Endodermal cell (in vitro differentiated cells): ENCODE results near the gene TTC8. TPM values are rescaled to one million over a fixed set of nuclear protein-coding genes. Genes with fewer than 3 reads are reported as not detected.
A peak's percentile ranks its signal among the peaks of the same experiment; 100 is the strongest.

Source experiments
- DNase-seq: peaks from one replicate; pipeline ENCODE4 v3.0.0-alpha.2; 2017
- H3K27ac ChIP-seq: 2 replicates; pipeline ENCODE4 v1.5.1; 2013; ENCODE audit warnings: mild to moderate bottlenecking, low read depth, low read length, moderate library complexity
- H3K27me3 ChIP-seq: 2 replicates; pipeline ENCODE4 v1.6.1; 2013; ENCODE audit warnings: mild to moderate bottlenecking, low read length, moderate library complexity; ENCODE audit not compliant: insufficient read depth, control insufficient read depth, poor library complexity, severe bottlenecking
- H3K36me3 ChIP-seq: 2 replicates; pipeline ENCODE4 v1.7.0; 2013; ENCODE audit warnings: mild to moderate bottlenecking, low read length, moderate library complexity; ENCODE audit not compliant: control insufficient read depth, insufficient read depth
- H3K4me1 ChIP-seq: one replicate; pipeline ENCODE4 v1.7.0; 2013; ENCODE audit warnings: low read length; ENCODE audit not compliant: control insufficient read depth, insufficient read depth
- H3K4me3 ChIP-seq: 2 replicates; pipeline ENCODE4 v1.5.1; 2013; ENCODE audit warnings: mild to moderate bottlenecking, low read length, moderate library complexity
- H3K9ac ChIP-seq: 2 replicates; pipeline ENCODE4 v1.6.1; 2013; ENCODE audit warnings: mild to moderate bottlenecking, low read length, moderate library complexity; ENCODE audit not compliant: poor library complexity, severe bottlenecking; ENCODE audit errors: extremely low read depth
- H3K9me3 ChIP-seq: 2 replicates; pipeline ENCODE4 v1.6.1; 2013; ENCODE audit warnings: mild to moderate bottlenecking, low read length, moderate library complexity; ENCODE audit not compliant: control insufficient read depth
- H3K27ac Mint-ChIP-seq: 2 replicates; pipeline ENCODE4 v1.8.0; 2020; ENCODE audit warnings: mixed read lengths
- H3K27me3 Mint-ChIP-seq: 2 replicates; pipeline ENCODE4 v1.8.0; 2021; ENCODE audit warnings: mild to moderate bottlenecking, mixed read lengths; ENCODE audit not compliant: insufficient read depth
- H3K36me3 Mint-ChIP-seq: 2 replicates; pipeline ENCODE4 v1.8.0; 2020; ENCODE audit warnings: low read depth, mixed read lengths
- H3K4me1 Mint-ChIP-seq: 2 replicates; pipeline ENCODE4 v1.8.0; 2020; ENCODE audit warnings: mixed read lengths
- H3K4me3 Mint-ChIP-seq: 2 replicates; pipeline ENCODE4 v1.8.0; 2020; ENCODE audit warnings: mild to moderate bottlenecking, moderate library complexity, mixed read lengths
- H3K9me3 Mint-ChIP-seq: 2 replicates; pipeline ENCODE4 v1.8.0; 2020; ENCODE audit warnings: mild to moderate bottlenecking, mixed read lengths
- WGBS, 2 experiments: methylation state at CpG; one replicate each; pipeline versions ENCODE4 v1.1.5 to v1.1.7; 2013; ENCODE audit warnings: missing lambda C conversion rate in 2 of 2, mixed read lengths in 1 of 2; ENCODE audit not compliant: insufficient coverage in 1 of 2, insufficient read length in 1 of 2; 5-methylcytosine and 5-hydroxymethylcytosine counted together
- long read RNA-seq, 4 experiments: library from polyadenylated mRNA in 2 of 4; library from RNA in 1 of 4; library from capped mRNA in 1 of 4; stranded (forward) in 3 of 4; unstranded in 1 of 4; transcript quantifications; one replicate each; pipeline ENCODE4 v2.0.0, GENCODE V29; 2020 to 2021; ENCODE audit warnings: inconsistent platforms in 1 of 4
- polyA plus RNA-seq, 2 experiments: library from polyadenylated mRNA; stranded (reverse); fragments of 50-300 nt; gene quantifications; one replicate each; pipeline ENCODE4 v1.2.3, GENCODE V29; 2013
- total RNA-seq, 2 donors: library from RNA; stranded (reverse); fragmentation: NEBNext Ultra II Directional in 1 of 2; extraction: Animal tissue kit (Norgen Biotek cat#: 25700) in 1 of 2; gene quantifications; 2 replicates in 1 of 2; 3 replicates in 1 of 2; pipeline ENCODE4 v1.2.1, GENCODE V29; 2021
- TF ChIP-seq, protein P1 (sequence below): fragments of 200-600 bp; sonication (generic); conservative IDR thresholded peaks from 2 replicates; pipeline ENCODE4 v1.5.0; 2021; ENCODE audit warnings: antibody characterized with exemption, mild to moderate bottlenecking

The TTC8 gene
- total RNA-seq: 10 to 100 TPM; 25.6 to 33.4 TPM
- 24.5 TPM for polyA plus RNA-seq (2013, experiment 1 of 2)
- polyA plus RNA-seq (2013, experiment 2 of 2): 22.5 TPM
- long read RNA-seq, experiment 1, full-length matches to known transcripts: 3 of 10 reads
- long read RNA-seq, experiment 1, partial matches to known transcripts: 5 of 10 reads
- long read RNA-seq, experiment 1, other reads (novel, unspliced or antisense): 2 of 10 reads
- long read RNA-seq, experiment 2, full-length matches to known transcripts: 11 of 25 reads
- long read RNA-seq, experiment 2, partial matches to known transcripts: 9 of 25 reads
- long read RNA-seq, experiment 2, other reads (novel, unspliced or antisense): 5 of 25 reads
- long read RNA-seq, experiment 3, full-length matches to known transcripts: 69 of 90 reads
- long read RNA-seq, experiment 3, partial matches to known transcripts: 3 of 90 reads
- long read RNA-seq, experiment 3, other reads (novel, unspliced or antisense): 18 of 90 reads
- long read RNA-seq, experiment 4, full-length matches to known transcripts: 27 of 36 reads
- long read RNA-seq, experiment 4, partial matches to known transcripts: 7 of 36 reads
- long read RNA-seq, experiment 4, other reads (novel, unspliced or antisense): 2 of 36 reads

DNA sequence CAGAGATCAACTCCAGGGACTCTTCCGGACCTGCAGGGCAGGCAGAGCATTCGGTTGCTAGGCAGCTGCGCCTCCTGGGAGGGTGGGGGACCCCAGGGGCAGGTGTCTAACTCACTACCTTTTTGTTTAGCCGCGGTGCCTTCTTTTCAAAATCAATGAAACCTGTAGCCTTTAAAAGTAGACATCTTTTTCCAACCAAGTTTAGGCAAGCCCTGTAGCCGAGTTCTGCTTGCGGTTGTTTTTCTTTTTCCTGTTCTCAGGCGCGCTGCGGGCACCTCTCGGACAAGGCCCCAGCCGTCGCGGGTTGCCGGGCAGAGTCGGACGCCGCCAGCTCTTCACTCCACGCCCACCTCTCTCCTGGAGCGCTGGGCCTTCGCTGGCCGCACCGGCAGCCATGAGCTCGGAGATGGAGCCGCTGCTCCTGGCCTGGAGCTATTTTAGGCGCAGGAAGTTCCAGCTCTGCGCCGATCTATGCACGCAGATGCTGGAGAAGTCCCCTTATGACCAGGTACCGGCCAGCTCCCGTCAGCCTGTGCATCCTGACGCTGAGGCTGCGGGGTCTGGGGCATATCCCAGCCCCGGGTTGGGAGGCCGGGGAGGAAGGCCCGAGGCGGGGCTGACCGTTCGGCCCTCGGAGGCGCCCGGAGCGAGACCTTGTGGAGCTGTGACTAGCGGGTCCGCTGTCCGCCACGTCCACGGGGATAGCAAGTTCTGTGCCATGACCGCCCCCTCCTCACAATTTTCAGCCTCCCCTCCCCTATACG is at the start of gene TTC8:
Gene TTC8 (plus strand): TSS at position 338 of the 764 bp plus-strand sequence. CDS start 57 bp downstream, at position 395.
- Histone ChIP-seq H3K4me1 (peaks cover 3% of the 10 kb centered on the region), H3K9me3 (no peaks in the 10 kb centered on the region), H3K4me3 (peak within 1 kb of the TSS; percentile 85), H3K27ac (peak within 1 kb of the TSS; percentile 99), H3K36me3 (no peaks in the 10 kb centered on the region), H3K27me3 (no peaks in the 10 kb centered on the region), H3K9ac (peak within 1 kb of the TSS; percentile 94)
- TF ChIP-seq, protein P1, sequence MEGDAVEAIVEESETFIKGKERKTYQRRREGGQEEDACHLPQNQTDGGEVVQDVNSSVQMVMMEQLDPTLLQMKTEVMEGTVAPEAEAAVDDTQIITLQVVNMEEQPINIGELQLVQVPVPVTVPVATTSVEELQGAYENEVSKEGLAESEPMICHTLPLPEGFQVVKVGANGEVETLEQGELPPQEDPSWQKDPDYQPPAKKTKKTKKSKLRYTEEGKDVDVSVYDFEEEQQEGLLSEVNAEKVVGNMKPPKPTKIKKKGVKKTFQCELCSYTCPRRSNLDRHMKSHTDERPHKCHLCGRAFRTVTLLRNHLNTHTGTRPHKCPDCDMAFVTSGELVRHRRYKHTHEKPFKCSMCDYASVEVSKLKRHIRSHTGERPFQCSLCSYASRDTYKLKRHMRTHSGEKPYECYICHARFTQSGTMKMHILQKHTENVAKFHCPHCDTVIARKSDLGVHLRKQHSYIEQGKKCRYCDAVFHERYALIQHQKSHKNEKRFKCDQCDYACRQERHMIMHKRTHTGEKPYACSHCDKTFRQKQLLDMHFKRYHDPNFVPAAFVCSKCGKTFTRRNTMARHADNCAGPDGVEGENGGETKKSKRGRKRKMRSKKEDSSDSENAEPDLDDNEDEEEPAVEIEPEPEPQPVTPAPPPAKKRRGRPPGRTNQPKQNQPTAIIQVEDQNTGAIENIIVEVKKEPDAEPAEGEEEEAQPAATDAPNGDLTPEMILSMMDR: no peak
- H3K4me3 Mint-ChIP-seq: peak within 1 kb of the TSS; percentile 65
- DNase-seq: peak; percentile 94
- H3K4me1 Mint-ChIP-seq: peaks cover 31% of the 10 kb centered on the region
- peak within 1 kb of the TSS; percentile 100 for H3K27ac Mint-ChIP-seq
- 0% methylated on average over 10 to 50 of the region's 50 CpGs for WGBS, 2 experiments
- no peaks in the 10 kb centered on the region for H3K9me3 Mint-ChIP-seq
- no peaks in the 10 kb centered on the region for H3K27me3 Mint-ChIP-seq
- H3K36me3 Mint-ChIP-seq: no peaks in the 10 kb centered on the region

- no peak for DNase-seq
Observed at GRCh38 chr14:88775532-88775931, 48.9 kb upstream of the TTC8 start.

GRCh38 chr14:88785911-88786310 is 38.5 kb upstream of the TTC8 start:
- no peak overlapping the region for H3K27ac Mint-ChIP-seq
- WGBS, 2 experiments: 83 to 86% methylated on average over 1 of the region's 1 CpG

More at GRCh38 chr14:88775532-88775931, 48.9 kb upstream of the TTC8 start:
- Mint-ChIP-seq H3K36me3 (no peaks in the 10 kb centered on the region), H3K9me3 (peaks cover 2% of the 10 kb centered on the region), H3K4me1 (no peaks in the 10 kb centered on the region), H3K27ac (no peak overlapping the region), H3K4me3 (no peak overlapping the region), H3K27me3 (peaks cover 4% of the 10 kb centered on the region)
- H3K27ac ChIP-seq: no peak overlapping the region
- TF ChIP-seq, protein P1: no peak
- H3K9ac ChIP-seq: no peak overlapping the region
- H3K4me1 ChIP-seq: no peaks in the 10 kb centered on the region
- peaks cover under 1% of the 10 kb centered on the region for H3K9me3 ChIP-seq
- no peaks in the 10 kb centered on the region for H3K27me3 ChIP-seq
- H3K4me3 ChIP-seq: no peak overlapping the region
- no peaks in the 10 kb centered on the region for H3K36me3 ChIP-seq
- WGBS, 2 experiments: 97 to 100% methylated on average over 2 to 3 of the region's 3 CpGs

More at GRCh38 chr14:88785911-88786310, 38.5 kb upstream of the TTC8 start:
- Histone ChIP-seq H3K9ac (no peak overlapping the region), H3K27me3 (peaks cover 27% of the 10 kb centered on the region), H3K27ac (no peak overlapping the region), H3K36me3 (no peaks in the 10 kb centered on the region), H3K4me3 (no peak overlapping the region), H3K9me3 (peaks cover 57% of the 10 kb centered on the region), H3K4me1 (no peaks in the 10 kb centered on the region)
- Mint-ChIP-seq H3K4me1 (peaks cover 2% of the 10 kb centered on the region), H3K9me3 (peaks cover 55% of the 10 kb centered on the region), H3K4me3 (no peak overlapping the region), H3K27me3 (peaks cover 29% of the 10 kb centered on the region), H3K36me3 (peaks cover 7% of the 10 kb centered on the region)
- DNase-seq: no peak
- TF ChIP-seq, protein P1: no peak
